ENCODE data around the gene GNAT1. TPM values are rescaled to one million over a fixed set of nuclear protein-coding genes. Genes with fewer than 3 reads are reported as not detected.

Gene GNAT1
- total RNA-seq, 1 experiment from 2014 or later, result 0.22 TPM

GRCh38 chr3:50165910-50166538 is 25.4 kb upstream of the GNAT1 start:
- no peaks in the 10 kb centered on the region for H4K20me1 ChIP-seq (ENCODE audit: low read length)
- BruUV-seq (replicated peaks), result no TSS peak
- no peaks in the 10 kb centered on the region for H3F3A ChIP-seq (ENCODE audit: low read length, unreplicated experiment)
- TF ChIP-seq CTCF (conservative IDR thresholded peaks at IDR 0.05; ENCODE audit: low read depth, low read length), result no peak
- TF ChIP-seq EZH2 (IDR thresholded peaks at IDR 0.05; ENCODE audit: low read length, unreplicated experiment), result no peak
- TF ChIP-seq EZH2phosphoT487 (IDR thresholded peaks at IDR 0.05; ENCODE audit: borderline replicate concordance, low read length), result no peak
- no peaks in the 10 kb centered on the region for H3K36me3 ChIP-seq (ENCODE audit: low read depth, low read length)
- H3K27me3 ChIP-seq (ENCODE audit: low read length), result no peaks in the 10 kb centered on the region
- H3K9me2 ChIP-seq (replicated peaks; ENCODE audit: low read length), result no peaks in the 10 kb centered on the region
- POLR2A ChIA-PET (ENCODE audit: unreplicated experiment), result interaction anchor here (0.6 kb wide), 2 partner anchors 10 to 20 kb away, joined by 4 to 8 read pairs; no protein-coding TSS in a partner anchor
- peak overlapping the region; percentile 66 for H3K4me2 ChIP-seq (ENCODE audit: low read length)
- CTCF ChIA-PET, result interaction anchor here (0.7 to 1.3 kb wide), 2 partner anchors 10 to 12 kb away, joined by 5 to 6 read pairs; no protein-coding TSS in a partner anchor
- H2AFZ ChIP-seq (ENCODE audit: low read length), result no peak overlapping the region
- no peaks in the 10 kb centered on the region for H3K9me3 ChIP-seq (ENCODE audit: low read length)
- intact Hi-C loops (cut with micrococcal nuclease), result no loop called here
- H3K9ac ChIP-seq (ENCODE audit: low read length), result peak overlapping the region; percentile 87
- H3K79me2 ChIP-seq (ENCODE audit: low read length), result peaks cover 49% of the 10 kb centered on the region
- ATAC-seq, result peak; percentile 7
- peak; percentile 29 for DNase-seq
- peaks cover 88% of the 10 kb centered on the region for H3K4me1 ChIP-seq (ENCODE audit: insufficient read depth, low read length)
- H3K4me3 ChIP-seq (ENCODE audit: low read length), result no peak overlapping the region
- peak overlapping the region; percentile 99 for H3K27ac ChIP-seq (ENCODE audit: low read length)

GRCh38 chr3:50166620-50167019 is 24.8 kb upstream of the GNAT1 start:
- no TSS peak for BruUV-seq (replicated peaks)
- no peaks in the 10 kb centered on the region for H3F3A ChIP-seq (ENCODE audit: low read length, unreplicated experiment)
- ATAC-seq (0 out of 2 replicates have a peak, but pooled peaks have one; percentile 2), DNase-seq (peak; percentile 58)
- H3K4me1 ChIP-seq (ENCODE audit: insufficient read depth, low read length), result peaks cover 88% of the 10 kb centered on the region
- H3K79me2 ChIP-seq (ENCODE audit: low read length), result peaks cover 55% of the 10 kb centered on the region
- ChIA-PET CTCF (no interaction called here), POLR2A (ENCODE audit: unreplicated experiment) (no interaction called here)
- H3K4me2 ChIP-seq (ENCODE audit: low read length), result peak overlapping the region; percentile 66
- H3K27me3 ChIP-seq (ENCODE audit: low read length), result no peaks in the 10 kb centered on the region
- no peaks in the 10 kb centered on the region for H3K9me2 ChIP-seq (replicated peaks; ENCODE audit: low read length)
- H3K4me3 ChIP-seq (ENCODE audit: low read length), result no peak overlapping the region
- no peak for TF ChIP-seq EZH2phosphoT487 (IDR thresholded peaks at IDR 0.05; ENCODE audit: borderline replicate concordance, low read length)
- TF ChIP-seq EZH2 (IDR thresholded peaks at IDR 0.05; ENCODE audit: low read length, unreplicated experiment), result no peak
- TF ChIP-seq CTCF (conservative IDR thresholded peaks at IDR 0.05; ENCODE audit: low read depth, low read length), result no peak
- H3K9me3 ChIP-seq (ENCODE audit: low read length), result no peaks in the 10 kb centered on the region
- peak overlapping the region; percentile 99 for H3K27ac ChIP-seq (ENCODE audit: low read length)
- H3K9ac ChIP-seq (ENCODE audit: low read length), result peak overlapping the region; percentile 87
- no peaks in the 10 kb centered on the region for H4K20me1 ChIP-seq (ENCODE audit: low read length)
- intact Hi-C loops (cut with micrococcal nuclease), result no loop called here
- H2AFZ ChIP-seq (ENCODE audit: low read length), result no peak overlapping the region
- H3K36me3 ChIP-seq (ENCODE audit: low read depth, low read length), result no peaks in the 10 kb centered on the region
